ENCODE data around the gene GJD3. TPM values are rescaled to one million over a fixed set of nuclear protein-coding genes. Genes with fewer than 3 reads are reported as not detected.
A peak's percentile ranks its signal among the peaks of the same experiment; 100 is the strongest.

GJD3 gene
- total RNA-seq, 5 donors from 2014 or later (not counting 1 experiment from before 2014, with no cell fraction given): not detected

DNA sequence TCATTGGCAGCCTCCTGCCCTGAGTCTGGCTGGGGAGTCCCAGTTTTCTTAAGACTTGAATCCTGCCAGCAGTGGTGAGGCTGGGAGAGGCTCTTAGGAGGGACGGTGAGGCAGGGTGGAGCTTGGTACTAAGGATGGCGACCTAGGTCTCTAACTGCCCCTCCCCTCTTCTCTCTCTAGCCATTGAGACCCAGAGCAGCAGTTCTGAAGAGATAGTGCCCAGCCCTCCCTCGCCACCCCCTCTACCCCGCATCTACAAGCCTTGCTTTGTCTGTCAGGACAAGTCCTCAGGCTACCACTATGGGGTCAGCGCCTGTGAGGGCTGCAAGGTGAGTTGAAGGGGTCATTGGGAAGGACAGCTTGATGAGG, 16.4 kb downstream of the GJD3 start:
- 100% methylated on average over 1 of the region's 5 CpGs for WGBS (ENCODE audit: insufficient coverage)
- no peaks in the 10 kb centered on the region for H3K9me3 Mint-ChIP-seq
- no peaks in the 10 kb centered on the region for H3K27me3 Mint-ChIP-seq
- DNase-seq (no peak), ATAC-seq (replicated peaks in 1 of 4) (no peak)
- ChIA-PET CTCF (no interaction called here), POLR2A (no interaction called here)
- Histone ChIP-seq H3K9me3 (no peaks in the 10 kb centered on the region), H3K27ac (ENCODE audit: low read length) (peak overlapping the region; percentile 40), H3K4me3 (ENCODE audit: control insufficient read depth in 1 of 2, extremely low read depth in 1 of 2, low read length in 1 of 2) (no peak overlapping the region), H3K36me3 (ENCODE audit: control insufficient read depth in 2 of 2, extremely low read depth in 1 of 2, insufficient read depth in 1 of 2, low read length in 1 of 2) (peaks cover 21 to 47% of the 10 kb centered on the region in 2 donors), H3K27me3 (replicated peaks in 1 of 2; ENCODE audit: control insufficient read depth in 2 of 2, extremely low read depth in 1 of 2, insufficient read depth in 2 of 2, low read length in 1 of 2) (no peaks in the 10 kb centered on the region), H3K4me1 (ENCODE audit: control insufficient read depth in 1 of 2, extremely low read depth in 1 of 2, insufficient read depth in 2 of 2, low read length in 2 of 2) (peaks cover 32 to 71% of the 10 kb centered on the region in 2 experiments)
- peak overlapping the region; percentile 86 to 89 for H3K27ac Mint-ChIP-seq
- H3K36me3 Mint-ChIP-seq: peaks cover 29% of the 10 kb centered on the region
- peak overlapping the region in 2 of 3 donors; percentile 21 to 74 for H3K4me3 Mint-ChIP-seq
- peaks cover 73 to 83% (median 76%) of the 10 kb centered on the region in 3 donors for H3K4me1 Mint-ChIP-seq

DNA sequence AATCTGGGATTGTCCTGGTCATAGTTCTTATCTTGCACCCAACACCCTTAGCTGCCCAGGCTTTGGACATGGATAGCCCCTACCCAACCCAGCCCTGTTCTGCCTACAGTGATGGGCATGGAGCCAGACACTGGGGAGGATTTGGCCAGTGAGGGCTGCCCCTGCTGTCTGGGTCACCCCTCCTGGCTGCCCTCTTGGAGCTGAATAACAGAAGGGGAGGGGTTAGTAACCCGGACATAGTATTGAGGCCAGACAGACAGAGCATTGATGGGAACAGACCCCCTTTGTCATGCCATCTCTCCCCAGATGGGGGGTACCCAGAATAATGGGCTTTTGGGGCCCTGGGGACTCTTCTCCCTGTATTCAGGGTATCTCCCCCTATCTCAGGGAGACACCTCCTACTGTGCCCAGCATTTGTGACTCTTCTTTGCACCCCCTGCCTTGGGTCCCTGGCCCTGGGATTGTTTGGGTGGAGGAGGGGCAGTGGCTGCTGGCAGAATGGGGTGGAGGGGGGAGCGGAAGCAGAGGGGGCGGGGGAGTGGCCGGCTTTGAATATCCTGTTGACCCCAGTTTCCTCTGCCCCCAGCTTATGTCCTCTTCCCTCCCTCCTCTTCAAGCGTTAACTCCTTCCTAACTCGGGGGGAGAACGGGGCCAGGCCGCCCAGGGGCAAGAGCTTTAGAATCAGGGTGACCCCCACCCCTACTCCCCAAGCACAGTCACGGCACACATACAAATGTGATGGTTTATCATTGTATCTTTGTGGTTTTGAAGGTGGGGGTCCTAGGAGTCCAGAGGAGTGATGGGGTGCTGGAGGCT, 17.0 kb downstream of the GJD3 start:
- Histone ChIP-seq H3K9me3 (no peaks in the 10 kb centered on the region), H3K36me3 (ENCODE audit: control insufficient read depth in 2 of 2, extremely low read depth in 1 of 2, insufficient read depth in 1 of 2, low read length in 1 of 2) (peaks cover 21 to 42% of the 10 kb centered on the region in 2 donors), H3K27me3 (replicated peaks in 1 of 2; ENCODE audit: control insufficient read depth in 2 of 2, extremely low read depth in 1 of 2, insufficient read depth in 2 of 2, low read length in 1 of 2) (no peaks in the 10 kb centered on the region), H3K4me1 (ENCODE audit: control insufficient read depth in 1 of 2, extremely low read depth in 1 of 2, insufficient read depth in 2 of 2, low read length in 2 of 2) (peaks cover 36 to 76% of the 10 kb centered on the region in 2 experiments), H3K4me3 (ENCODE audit: control insufficient read depth in 1 of 2, extremely low read depth in 1 of 2, low read length in 1 of 2) (no peak overlapping the region), H3K27ac (ENCODE audit: low read length) (peak overlapping the region; percentile 50)
- Mint-ChIP-seq H3K27me3 (no peaks in the 10 kb centered on the region), H3K27ac (peak overlapping the region; percentile 86 to 89), H3K4me1 (peaks cover 73 to 83% (median 74%) of the 10 kb centered on the region in 3 donors), H3K36me3 (peaks cover 27% of the 10 kb centered on the region), H3K4me3 (peak overlapping the region in 2 of 3 donors; percentile 21 to 74), H3K9me3 (no peaks in the 10 kb centered on the region)
- ChIA-PET CTCF (interaction anchor here (0.7 to 1.1 kb wide), 2 partner anchors 30 to 212 kb away, joined by 3 to 7 read pairs; no protein-coding TSS in a partner anchor), POLR2A (interaction anchor here in 1 of 2 donors (1.0 kb wide), 1 partner anchor 40 kb away, joined by 3 read pairs; no protein-coding TSS in a partner anchor)
- WGBS (ENCODE audit: insufficient coverage): 45% methylated on average over 3 of the region's 9 CpGs
- DNase-seq (no peak), ATAC-seq (replicated peaks in 1 of 4) (no peak)

DNA sequence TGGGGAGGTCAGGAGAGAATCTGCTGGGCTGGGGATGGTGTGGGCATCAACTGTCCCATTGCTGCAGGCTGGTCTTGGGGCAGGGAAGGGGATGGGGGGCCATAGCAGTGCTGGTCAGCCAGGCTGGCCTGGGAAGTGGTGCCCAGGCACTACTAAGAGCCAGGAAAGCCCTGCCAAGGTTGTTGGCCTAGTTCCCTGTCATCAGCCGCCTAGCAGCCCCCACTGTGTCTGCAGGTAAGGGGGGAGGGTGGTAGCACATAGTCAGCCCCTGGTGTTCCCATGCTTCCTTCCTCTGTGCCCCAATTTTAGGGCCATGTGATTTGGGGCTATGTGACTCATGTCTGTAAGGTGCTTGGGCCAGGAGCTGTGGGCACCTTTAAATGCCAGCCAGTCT, 17.8 kb downstream of the GJD3 start:
- Mint-ChIP-seq H3K27ac (peak overlapping the region; percentile 86 to 89), H3K36me3 (peaks cover 19% of the 10 kb centered on the region), H3K4me1 (peaks cover 66 to 78% (median 70%) of the 10 kb centered on the region in 3 donors), H3K27me3 (no peaks in the 10 kb centered on the region), H3K4me3 (peak overlapping the region in 2 of 3 donors; percentile 21 to 74), H3K9me3 (no peaks in the 10 kb centered on the region)
- no CpG with 5 or more reads among the region's 1 CpG for WGBS (ENCODE audit: insufficient coverage)
- DNase-seq: no peak
- POLR2A ChIA-PET: interaction anchor here in 1 of 2 donors (1.0 kb wide), 1 partner anchor 39 kb away, joined by 3 read pairs; no protein-coding TSS in a partner anchor
- Histone ChIP-seq H3K4me1 (ENCODE audit: control insufficient read depth in 1 of 2, extremely low read depth in 1 of 2, insufficient read depth in 2 of 2, low read length in 2 of 2) (peaks cover 41 to 83% of the 10 kb centered on the region in 2 experiments), H3K36me3 (ENCODE audit: control insufficient read depth in 2 of 2, extremely low read depth in 1 of 2, insufficient read depth in 1 of 2, low read length in 1 of 2) (peaks cover 21 to 34% of the 10 kb centered on the region in 2 donors), H3K9me3 (no peaks in the 10 kb centered on the region), H3K27me3 (replicated peaks in 1 of 2; ENCODE audit: control insufficient read depth in 2 of 2, extremely low read depth in 1 of 2, insufficient read depth in 2 of 2, low read length in 1 of 2) (no peaks in the 10 kb centered on the region), H3K27ac (ENCODE audit: low read length) (peak overlapping the region; percentile 50), H3K4me3 (ENCODE audit: control insufficient read depth in 1 of 2, extremely low read depth in 1 of 2, low read length in 1 of 2) (no peak overlapping the region)
- CTCF ChIA-PET: interaction anchor here in 1 of 2 donors (1.1 kb wide), 1 partner anchor 29 kb away, joined by 7 read pairs; no protein-coding TSS in a partner anchor
- no peak for ATAC-seq (replicated peaks in 1 of 4)

DNA sequence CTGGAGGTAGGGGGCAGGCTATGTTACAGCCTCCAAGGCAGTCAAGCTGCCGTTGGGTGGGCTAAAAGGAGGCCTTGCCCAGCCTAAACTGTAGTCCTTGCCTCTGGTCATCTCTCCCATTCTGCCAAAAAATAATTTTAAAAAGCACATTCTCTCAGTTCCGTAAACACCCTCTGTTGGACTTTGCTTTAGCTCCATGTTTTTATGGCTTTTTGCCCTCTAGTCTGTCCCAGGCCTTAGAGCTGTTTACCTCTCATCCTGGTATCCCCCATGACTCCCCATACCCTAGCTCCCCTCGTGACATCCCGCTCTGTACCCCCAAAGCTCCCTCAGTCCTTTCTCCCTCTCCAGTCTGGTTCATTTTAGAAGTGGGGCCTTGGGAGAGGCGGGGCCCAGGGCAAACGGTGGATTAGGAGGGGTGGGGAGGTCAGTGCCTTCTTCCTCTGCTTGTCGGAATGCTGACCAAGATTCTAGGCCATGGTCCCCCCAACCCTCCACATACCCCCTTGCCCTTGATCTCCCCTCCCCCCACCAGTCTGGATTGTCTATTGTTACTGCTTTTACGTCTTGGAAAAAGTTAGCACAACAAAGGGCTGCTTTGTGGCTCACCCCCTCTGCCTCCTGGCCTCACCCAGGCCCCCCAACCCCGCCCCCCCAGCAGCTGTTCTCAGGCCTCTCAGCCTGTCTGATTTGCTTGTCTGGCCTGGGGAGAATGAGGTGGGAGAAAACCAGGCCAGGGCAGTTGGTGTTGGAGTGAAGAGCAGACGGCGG, 18.4 kb downstream of the GJD3 start:
- Histone ChIP-seq H3K9me3 (no peaks in the 10 kb centered on the region), H3K4me3 (ENCODE audit: control insufficient read depth in 1 of 2, extremely low read depth in 1 of 2, low read length in 1 of 2) (peak overlapping the region in 1 of 2 donors; percentile 18), H3K27me3 (replicated peaks in 1 of 2; ENCODE audit: control insufficient read depth in 2 of 2, extremely low read depth in 1 of 2, insufficient read depth in 2 of 2, low read length in 1 of 2) (no peaks in the 10 kb centered on the region), H3K36me3 (ENCODE audit: control insufficient read depth in 2 of 2, extremely low read depth in 1 of 2, insufficient read depth in 1 of 2, low read length in 1 of 2) (peaks cover 21 to 28% of the 10 kb centered on the region in 2 donors), H3K4me1 (ENCODE audit: control insufficient read depth in 1 of 2, extremely low read depth in 1 of 2, insufficient read depth in 2 of 2, low read length in 2 of 2) (peaks cover 41 to 87% of the 10 kb centered on the region in 2 experiments), H3K27ac (ENCODE audit: low read length) (peak overlapping the region; percentile 81)
- H3K4me1 Mint-ChIP-seq: peaks cover 65 to 77% (median 72%) of the 10 kb centered on the region in 3 donors
- ChIA-PET CTCF (interaction anchor here (0.6 to 1.0 kb wide), 4 partner anchors 12 to 236 kb away, joined by 3 to 11 read pairs (median 4); no protein-coding TSS in a partner anchor), POLR2A (interaction anchor here (0.5 to 1.3 kb wide), 4 partner anchors 20 to 1019 kb away, joined by 3 to 5 read pairs (median 4); partner anchors contain the start of gene TOP2A (in 1 of the 2))
- no peaks in the 10 kb centered on the region for H3K27me3 Mint-ChIP-seq
- H3K36me3 Mint-ChIP-seq: peaks cover 17% of the 10 kb centered on the region
- 100% methylated on average over 3 of the region's 11 CpGs for WGBS (ENCODE audit: insufficient coverage)
- H3K9me3 Mint-ChIP-seq: no peaks in the 10 kb centered on the region
- H3K27ac Mint-ChIP-seq: peak overlapping the region; percentile 86 to 89
- no peak for DNase-seq
- ATAC-seq (replicated peaks in 1 of 4): no peak
- peak overlapping the region; percentile 13 to 74 (median 47) for H3K4me3 Mint-ChIP-seq

DNA sequence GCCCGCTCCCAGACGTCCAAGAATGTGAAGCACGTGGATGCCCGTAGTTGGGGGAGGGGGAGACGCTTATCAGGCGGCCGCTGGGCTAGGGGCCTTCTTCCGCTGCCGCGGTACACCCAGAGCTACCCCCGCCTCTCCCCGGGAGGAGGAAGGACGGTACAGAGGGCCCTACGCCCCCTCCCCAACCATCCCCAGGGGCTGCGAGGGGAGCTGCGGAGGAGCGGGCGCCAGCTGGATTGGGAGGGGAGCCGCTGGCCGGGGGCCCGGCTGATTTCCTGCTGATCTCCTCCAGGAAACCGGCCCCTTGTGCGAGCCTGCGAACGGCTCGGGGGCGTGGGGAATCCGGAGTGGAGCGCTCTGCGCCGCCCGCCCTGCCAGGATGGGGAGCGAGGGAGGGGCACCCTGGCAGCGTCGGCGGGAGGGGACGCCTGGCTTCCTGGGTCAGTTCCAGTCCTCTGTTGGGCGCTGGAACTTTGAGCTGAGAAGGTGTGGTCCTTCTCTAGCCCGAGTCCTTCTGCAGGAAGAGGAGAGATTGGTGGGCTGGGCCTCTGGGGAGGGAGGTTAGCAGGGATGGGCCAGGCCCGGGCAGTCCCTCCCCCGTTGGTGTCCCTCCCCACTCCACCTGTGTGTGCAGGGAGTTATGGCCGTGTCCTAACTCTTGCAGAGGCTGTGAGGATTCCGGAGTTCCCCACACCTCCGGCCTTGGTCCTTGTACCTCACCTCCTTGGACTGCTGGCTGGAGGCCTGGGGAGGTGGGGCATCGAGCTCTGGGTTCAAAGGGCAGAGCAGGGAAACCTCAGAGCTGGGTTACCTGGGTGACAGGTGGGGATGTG, 19.2 kb downstream of the GJD3 start:
- POLR2A ChIA-PET: interaction anchor here (0.5 to 1.3 kb wide), 6 partner anchors 17 to 1018 kb away, joined by 3 to 6 read pairs (median 4); partner anchors contain the start of gene TOP2A (in 1 of the 2)
- no peaks in the 10 kb centered on the region for H3K9me3 Mint-ChIP-seq
- peak overlapping the region; percentile 56 to 74 (median 70) for H3K4me3 Mint-ChIP-seq
- Histone ChIP-seq H3K4me1 (ENCODE audit: control insufficient read depth in 1 of 2, extremely low read depth in 1 of 2, insufficient read depth in 2 of 2, low read length in 2 of 2) (peaks cover 49 to 95% of the 10 kb centered on the region in 2 experiments), H3K4me3 (ENCODE audit: control insufficient read depth in 1 of 2, extremely low read depth in 1 of 2, low read length in 1 of 2) (peak overlapping the region; percentile 44 to 51), H3K27me3 (replicated peaks in 1 of 2; ENCODE audit: control insufficient read depth in 2 of 2, extremely low read depth in 1 of 2, insufficient read depth in 2 of 2, low read length in 1 of 2) (no peaks in the 10 kb centered on the region), H3K36me3 (ENCODE audit: control insufficient read depth in 2 of 2, extremely low read depth in 1 of 2, insufficient read depth in 1 of 2, low read length in 1 of 2) (peaks cover 21 to 23% of the 10 kb centered on the region in 2 donors), H3K9me3 (no peaks in the 10 kb centered on the region), H3K27ac (ENCODE audit: low read length) (peak overlapping the region; percentile 81)
- H3K36me3 Mint-ChIP-seq: peaks cover 19% of the 10 kb centered on the region
- CTCF ChIA-PET: interaction anchor here (0.6 to 1.0 kb wide), 4 partner anchors 13 to 235 kb away, joined by 3 to 11 read pairs (median 4); no protein-coding TSS in a partner anchor
- DNase-seq (peak in 5 of 35 experiments; percentile 41 to 55 (median 44)), ATAC-seq (replicated peaks in 1 of 4) (peak; percentile 11 to 31 (median 26))
- H3K27me3 Mint-ChIP-seq: no peaks in the 10 kb centered on the region
- peak overlapping the region; percentile 86 to 90 for H3K27ac Mint-ChIP-seq
- WGBS (ENCODE audit: insufficient coverage): 12% methylated on average over 25 of the region's 45 CpGs
- H3K4me1 Mint-ChIP-seq: peaks cover 73 to 83% (median 80%) of the 10 kb centered on the region in 3 donors
